DOHH2 (cell line): ENCODE data around the gene CERS6.

Experiments used
- H3F3A ChIP-seq: fragments of 200-600 bp; sonication (generic), shearing (Covaris generic); 2 replicates; pipeline ENCODE4 v1.6.0; 2016; ENCODE audit warnings: antibody characterized with exemption, mild to moderate bottlenecking; ENCODE audit not compliant: control insufficient read depth, insufficient read depth
- H3K27ac ChIP-seq: fragments of 200-600 bp; sonication (generic); 2 replicates; pipeline ENCODE4 v1.5.1; 2014; ENCODE audit warnings: low read depth, mild to moderate bottlenecking, low read length, moderate library complexity
- H3K27me3 ChIP-seq: fragments of 200-600 bp; sonication (generic); 2 replicates; pipeline ENCODE4 v1.6.1; 2014; ENCODE audit warnings: mild to moderate bottlenecking, low read length, mixed read lengths; ENCODE audit not compliant: control insufficient read depth
- H3K36me3 ChIP-seq: fragments of 200-600 bp; sonication (generic); 2 replicates; pipeline ENCODE4 v1.6.1; 2014; ENCODE audit warnings: mild to moderate bottlenecking, low read length, moderate library complexity, mixed read lengths; ENCODE audit not compliant: control insufficient read depth
- H3K4me1 ChIP-seq: fragments of 200-600 bp; sonication (generic); 2 replicates; pipeline ENCODE4 v1.6.1; 2014; ENCODE audit warnings: mild to moderate bottlenecking, low read length, mixed read lengths; ENCODE audit not compliant: control insufficient read depth
- H3K4me2 ChIP-seq: fragments of 200-600 bp; sonication (generic); 2 replicates; pipeline ENCODE4 v1.6.0; 2014; ENCODE audit warnings: mild to moderate bottlenecking, low read length, moderate library complexity
- H3K4me3 ChIP-seq: fragments of 200-600 bp; sonication (generic); 2 replicates; pipeline ENCODE4 v1.5.1; 2014; ENCODE audit warnings: mild to moderate bottlenecking, low read length, mixed read lengths
- H3K79me2 ChIP-seq: fragments of 200-600 bp; sonication (generic); 2 replicates; pipeline ENCODE4 v1.6.1; 2014; ENCODE audit warnings: mild to moderate bottlenecking, low read length, mixed read lengths; ENCODE audit not compliant: control insufficient read depth
- H3K9me2 ChIP-seq: fragments of 200-600 bp; sonication (generic); replicated peaks from 2 replicates; pipeline ENCODE4 v1.6.1; 2014; ENCODE audit warnings: mild to moderate bottlenecking, low read length, mixed read lengths; ENCODE audit not compliant: control insufficient read depth
- H3K9me3 ChIP-seq: fragments of 200-600 bp; sonication (generic); 2 replicates; pipeline ENCODE4 v1.6.1; 2014; ENCODE audit warnings: antibody characterized with exemption, low read length, mixed read lengths; ENCODE audit not compliant: control insufficient read depth, insufficient read depth
- H4K20me1 ChIP-seq: fragments of 200-600 bp; sonication (generic); 2 replicates; pipeline ENCODE4 v1.6.0; 2014; ENCODE audit warnings: low read depth, mild to moderate bottlenecking, antibody characterized with exemption, low read length, moderate library complexity; ENCODE audit not compliant: control insufficient read depth, insufficient read depth
- CTCF ChIP-seq: fragments of 200-600 bp; sonication (generic); IDR thresholded peaks from one replicate; pipeline ENCODE4 v1.5.1; 2014; ENCODE audit warnings: antibody characterized with exemption, mild to moderate bottlenecking, low read depth, low read length; ENCODE audit not compliant: poor library complexity, severe bottlenecking
- EZH2phosphoT487 ChIP-seq: fragments of 200-600 bp; sonication (generic); IDR thresholded peaks from 2 replicates; pipeline ENCODE4 v1.6.1; 2017; ENCODE audit warnings: borderline replicate concordance, mild to moderate bottlenecking, antibody characterized with exemption, low read length, moderate library complexity, mixed read lengths

Gene CERS6

GRCh38 chr2:168727904-168728470, 271.9 kb downstream of the CERS6 start:
- TF ChIP-seq CTCF (no peak), EZH2phosphoT487 (no peak)
- no peaks in the 10 kb centered on the region for H3F3A ChIP-seq
- no peaks in the 10 kb centered on the region for H3K79me2 ChIP-seq
- no peaks in the 10 kb centered on the region for H4K20me1 ChIP-seq
- no peaks in the 10 kb centered on the region for H3K9me2 ChIP-seq
- no peaks in the 10 kb centered on the region for H3K9me3 ChIP-seq
- H3K27ac ChIP-seq, result no peak overlapping the region
- no peaks in the 10 kb centered on the region for H3K36me3 ChIP-seq
- no peaks in the 10 kb centered on the region for H3K27me3 ChIP-seq
- no peak overlapping the region for H3K4me2 ChIP-seq
- H3K4me1 ChIP-seq, result no peaks in the 10 kb centered on the region
- no peak overlapping the region for H3K4me3 ChIP-seq

GRCh38 chr2:168729455-168729854, 273.4 kb downstream of the CERS6 start:
- Histone ChIP-seq H3K4me2 (no peak overlapping the region), H3K9me2 (no peaks in the 10 kb centered on the region), H3K27ac (no peak overlapping the region), H4K20me1 (no peaks in the 10 kb centered on the region), H3K27me3 (no peaks in the 10 kb centered on the region), H3F3A (no peaks in the 10 kb centered on the region), H3K36me3 (no peaks in the 10 kb centered on the region), H3K4me1 (no peaks in the 10 kb centered on the region), H3K4me3 (no peak overlapping the region), H3K9me3 (no peaks in the 10 kb centered on the region), H3K79me2 (no peaks in the 10 kb centered on the region)
- TF ChIP-seq EZH2phosphoT487 (no peak), CTCF (no peak)

- H3K9me3 ChIP-seq, result no peaks in the 10 kb centered on the region
- no peaks in the 10 kb centered on the region for H3K27me3 ChIP-seq
- H4K20me1 ChIP-seq, result no peaks in the 10 kb centered on the region
- no peaks in the 10 kb centered on the region for H3K36me3 ChIP-seq
- H3K4me3 ChIP-seq, result no peak overlapping the region
- TF ChIP-seq EZH2phosphoT487 (no peak), CTCF (no peak)
- H3F3A ChIP-seq, result no peaks in the 10 kb centered on the region
- H3K4me1 ChIP-seq, result no peaks in the 10 kb centered on the region
- no peaks in the 10 kb centered on the region for H3K79me2 ChIP-seq
- no peaks in the 10 kb centered on the region for H3K9me2 ChIP-seq
- H3K27ac ChIP-seq, result no peak overlapping the region
- no peak overlapping the region for H3K4me2 ChIP-seq
These were observed 274.3 kb downstream of the CERS6 start for GRCh38 chr2:168730344-168730743.
